ENCODE data around the gene TTC23.
A peak's percentile ranks its signal among the peaks of the same experiment; 100 is the strongest.

Gene TTC23

DNA sequence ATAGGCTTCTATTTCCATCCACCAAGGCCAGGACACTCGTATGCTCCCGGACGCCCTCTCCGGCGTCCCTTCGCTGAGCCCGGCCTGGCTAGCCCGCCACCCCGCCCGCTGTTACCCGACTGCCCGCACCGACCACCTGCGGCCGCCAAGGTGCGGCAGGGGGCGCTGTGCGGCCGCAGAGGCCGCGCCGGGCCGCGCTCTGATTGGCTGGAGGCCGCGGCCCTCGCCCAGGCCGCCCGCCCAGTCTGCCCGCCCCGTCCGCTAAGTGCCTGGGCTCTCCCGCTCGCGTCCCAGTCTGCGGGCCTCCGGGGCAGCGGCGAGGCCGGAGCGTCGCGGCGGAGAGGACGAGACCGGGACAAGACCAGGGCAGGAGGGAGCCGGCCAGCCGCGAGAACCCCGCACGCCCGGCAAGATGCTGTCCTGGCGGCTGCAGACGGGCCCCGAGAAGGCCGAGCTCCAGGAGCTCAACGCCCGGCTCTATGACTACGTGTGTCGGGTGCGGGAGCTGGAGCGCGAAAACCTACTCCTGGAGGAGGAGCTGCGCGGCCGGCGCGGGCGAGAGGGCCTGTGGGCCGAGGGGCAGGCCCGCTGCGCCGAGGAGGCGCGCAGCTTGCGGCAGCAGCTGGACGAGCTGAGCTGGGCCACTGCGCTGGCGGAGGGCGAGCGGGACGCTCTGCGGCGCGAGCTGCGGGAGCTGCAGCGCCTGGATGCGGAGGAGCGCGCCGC is 144.4 kb downstream of the TTC23 start, which contains the start of gene SYNM:
SYNM (plus strand) TSS at position 293 of the 726 bp plus-strand sequence; CDS start at position 413, 120 bp downstream.
- H3K4me3 ChIP-seq (replicated peaks; ENCODE audit: low read depth, low read length) = peak within 1 kb of the TSS; percentile 41
- no peak for TF ChIP-seq CTCF (IDR thresholded peaks at IDR 0.05; ENCODE audit: low read length, missing control alignments)
- peak; percentile 75 for DNase-seq (ENCODE audit: low read depth)

- no peak for DNase-seq (ENCODE audit: low read depth)
- TF ChIP-seq CTCF (IDR thresholded peaks at IDR 0.05; ENCODE audit: low read length, missing control alignments) = no peak
Observed at GRCh38 chr15:99103279-99103678, 146.1 kb downstream of the TTC23 start.

DNA sequence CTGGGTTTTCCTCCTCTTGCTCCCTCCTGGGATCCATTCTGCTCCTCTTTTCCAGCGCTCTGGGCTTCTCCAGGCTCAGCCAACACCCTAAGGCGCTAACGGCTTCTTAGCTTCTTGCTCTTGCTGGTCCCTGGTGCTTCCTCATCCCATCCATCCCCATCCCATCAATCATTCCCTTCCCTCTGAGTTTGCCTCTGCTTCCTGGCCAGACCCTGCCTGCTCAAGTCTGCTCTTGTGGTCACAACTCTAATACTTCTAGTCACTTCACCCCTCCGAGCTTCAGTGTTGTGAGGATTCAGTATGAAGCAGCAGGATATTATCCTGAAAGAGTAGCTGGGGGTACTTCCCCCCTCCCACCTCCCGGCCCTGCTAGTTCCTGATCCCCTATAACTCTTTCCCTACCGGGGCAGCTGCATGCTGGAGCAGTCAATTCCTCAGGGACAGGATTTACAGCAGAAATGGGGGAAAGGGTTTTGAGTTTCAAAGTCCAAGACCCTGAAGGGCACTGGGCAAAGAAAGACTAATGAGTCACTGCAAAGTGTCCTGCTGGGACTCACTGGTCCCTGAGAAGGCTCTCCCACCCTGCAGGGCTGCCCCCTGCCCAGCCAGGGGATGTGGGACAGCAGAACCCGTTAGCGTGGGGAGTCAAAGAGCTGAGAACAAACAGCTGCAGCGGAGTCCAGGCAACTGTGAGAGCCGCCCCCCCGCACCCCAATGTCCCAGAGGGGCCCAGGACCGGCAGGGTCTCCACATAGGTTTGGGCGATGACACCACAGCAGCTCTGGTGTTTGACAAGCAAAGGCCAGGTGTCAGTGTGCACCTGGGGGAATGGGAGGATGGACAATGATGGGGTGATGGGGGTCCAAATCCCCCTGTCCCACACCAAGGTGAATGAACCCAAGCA is 146.8 kb downstream of the TTC23 start:
- no peak overlapping the region for H3K4me3 ChIP-seq (replicated peaks; ENCODE audit: low read depth, low read length)
- no peak for TF ChIP-seq CTCF (IDR thresholded peaks at IDR 0.05; ENCODE audit: low read length, missing control alignments)
- no peak for DNase-seq (ENCODE audit: low read depth)

More at GRCh38 chr15:99103279-99103678, 146.1 kb downstream of the TTC23 start:
- no peak overlapping the region for H3K4me3 ChIP-seq (replicated peaks; ENCODE audit: low read depth, low read length)

GRCh38 chr15:99101501-99101900 is 147.9 kb downstream of the TTC23 start:
- no peak for TF ChIP-seq CTCF (IDR thresholded peaks at IDR 0.05; ENCODE audit: low read length, missing control alignments)
- no peak for DNase-seq (ENCODE audit: low read depth)
- no peak overlapping the region for H3K4me3 ChIP-seq (replicated peaks; ENCODE audit: low read depth, low read length)

DNA sequence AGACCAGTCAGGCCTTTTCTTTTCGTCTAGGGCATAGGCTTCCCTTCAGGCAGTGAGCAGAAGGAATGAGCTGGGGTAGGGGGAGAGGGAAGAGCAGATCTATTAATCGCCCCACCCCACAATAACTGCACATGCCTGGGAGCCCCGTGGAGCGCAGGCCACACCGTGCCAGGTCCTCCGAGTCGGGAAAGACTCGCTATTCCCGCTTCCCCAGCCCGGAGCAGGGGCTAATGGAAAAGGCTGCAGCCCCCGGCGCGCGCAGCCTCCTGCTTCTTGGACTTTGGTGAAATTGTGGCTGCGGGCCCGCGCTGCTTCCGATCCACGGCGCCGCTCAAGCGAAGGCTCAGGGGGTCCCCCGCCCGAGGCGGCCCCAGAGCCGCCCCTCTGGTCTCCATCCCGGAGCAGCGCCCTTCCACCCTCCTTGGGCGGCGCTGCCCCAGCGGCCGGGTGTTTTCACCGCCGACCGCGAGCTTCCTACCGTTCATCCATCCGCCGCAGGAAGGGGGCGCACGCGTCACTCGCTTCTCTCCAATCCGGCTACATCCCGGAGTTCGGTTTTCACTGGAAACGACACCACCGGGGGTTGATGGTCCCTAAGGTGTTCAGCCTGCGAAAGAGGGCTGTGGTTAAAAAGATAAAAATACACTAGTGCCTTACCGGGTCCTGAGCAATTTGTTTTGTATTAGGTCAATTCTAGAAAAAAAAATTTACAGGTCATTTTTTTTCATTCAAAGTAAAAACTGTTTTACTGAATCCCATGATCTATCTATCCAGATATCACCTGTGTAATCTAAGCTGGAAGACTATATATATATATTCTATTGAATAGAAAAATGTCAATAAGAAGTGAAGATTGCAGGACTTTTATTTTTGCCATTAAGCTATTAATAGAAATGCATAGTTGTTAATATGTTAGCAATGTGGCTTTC is 148.9 kb downstream of the TTC23 start:
- TF ChIP-seq CTCF (IDR thresholded peaks at IDR 0.05; ENCODE audit: low read length, missing control alignments) = peak; percentile 77
- DNase-seq (ENCODE audit: low read depth) = peak; percentile 71
- peak overlapping the region; percentile 45 for H3K4me3 ChIP-seq (replicated peaks; ENCODE audit: low read depth, low read length)

- H3K4me3 ChIP-seq (replicated peaks; ENCODE audit: low read depth, low read length) = no peak overlapping the region
- no peak for DNase-seq (ENCODE audit: low read depth)
- no peak for TF ChIP-seq CTCF (IDR thresholded peaks at IDR 0.05; ENCODE audit: low read length, missing control alignments)
Observed at GRCh38 chr15:99099661-99100060, 149.7 kb downstream of the TTC23 start.

All from fibroblast of pulmonary artery (primary cell).